ENCODE measurements around the gene GFPT2.

Gene GFPT2

DNA sequence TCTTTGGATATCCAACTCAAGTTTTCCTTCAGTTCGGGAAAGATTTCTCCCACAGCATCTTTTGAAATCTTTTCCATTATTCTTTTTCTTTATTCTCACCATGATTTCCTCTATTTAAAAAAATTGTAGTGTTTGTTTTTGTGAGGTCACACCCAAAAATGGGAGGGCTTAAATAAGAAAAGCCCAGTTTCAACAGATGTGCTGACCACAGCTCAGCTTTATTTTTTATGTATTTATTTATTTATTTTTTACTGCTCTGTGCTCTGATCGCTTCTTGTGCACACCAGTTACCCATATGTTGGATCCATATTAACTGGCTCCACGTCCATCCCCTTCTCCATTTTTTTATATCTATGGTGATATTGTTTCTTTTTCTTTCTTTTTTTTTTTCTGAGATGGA is 20.3 kb downstream of the GFPT2 start:
- no peak for DNase-seq (ENCODE audit: low read depth)

DNA sequence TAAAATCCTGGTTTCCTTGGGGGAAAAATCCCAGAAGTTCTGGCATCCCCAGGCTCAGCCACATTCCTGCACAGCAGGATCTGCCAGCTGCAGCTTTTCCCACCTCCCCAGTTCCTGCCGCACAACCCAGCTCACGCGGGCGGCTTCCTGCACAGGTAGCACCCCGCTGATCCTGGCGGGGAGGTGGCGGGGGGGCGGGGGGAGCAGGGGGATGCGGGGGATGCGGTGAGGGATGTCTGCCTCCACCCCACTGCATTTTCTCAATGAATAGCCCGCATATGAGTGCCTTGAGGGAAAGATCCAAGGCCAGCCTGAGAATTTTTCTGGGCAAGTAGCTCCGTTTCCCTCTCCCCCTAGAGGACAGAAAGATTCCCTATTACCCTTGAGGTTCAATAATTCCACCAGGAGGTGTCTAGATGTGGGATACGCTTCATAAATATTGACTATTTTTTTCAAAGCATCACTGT is 21.1 kb downstream of the GFPT2 start:
- DNase-seq (ENCODE audit: low read depth): peak; percentile 31

DNA sequence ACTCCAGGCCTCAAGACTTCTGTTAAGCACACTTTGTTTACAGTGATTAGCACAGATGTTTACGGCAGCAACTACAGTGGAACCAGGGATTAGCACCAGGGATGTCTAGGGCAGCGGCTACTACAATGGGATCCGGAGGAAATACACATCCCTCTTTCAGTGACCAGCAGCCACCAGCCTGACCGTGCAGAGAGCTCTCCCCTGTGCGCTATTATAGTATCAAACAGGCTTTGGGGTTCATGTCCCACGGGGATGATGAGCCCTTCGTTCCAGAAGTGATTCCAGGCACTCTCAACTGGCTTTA is 21.5 kb downstream of the GFPT2 start:
- no peak for DNase-seq (ENCODE audit: low read depth)

DNA sequence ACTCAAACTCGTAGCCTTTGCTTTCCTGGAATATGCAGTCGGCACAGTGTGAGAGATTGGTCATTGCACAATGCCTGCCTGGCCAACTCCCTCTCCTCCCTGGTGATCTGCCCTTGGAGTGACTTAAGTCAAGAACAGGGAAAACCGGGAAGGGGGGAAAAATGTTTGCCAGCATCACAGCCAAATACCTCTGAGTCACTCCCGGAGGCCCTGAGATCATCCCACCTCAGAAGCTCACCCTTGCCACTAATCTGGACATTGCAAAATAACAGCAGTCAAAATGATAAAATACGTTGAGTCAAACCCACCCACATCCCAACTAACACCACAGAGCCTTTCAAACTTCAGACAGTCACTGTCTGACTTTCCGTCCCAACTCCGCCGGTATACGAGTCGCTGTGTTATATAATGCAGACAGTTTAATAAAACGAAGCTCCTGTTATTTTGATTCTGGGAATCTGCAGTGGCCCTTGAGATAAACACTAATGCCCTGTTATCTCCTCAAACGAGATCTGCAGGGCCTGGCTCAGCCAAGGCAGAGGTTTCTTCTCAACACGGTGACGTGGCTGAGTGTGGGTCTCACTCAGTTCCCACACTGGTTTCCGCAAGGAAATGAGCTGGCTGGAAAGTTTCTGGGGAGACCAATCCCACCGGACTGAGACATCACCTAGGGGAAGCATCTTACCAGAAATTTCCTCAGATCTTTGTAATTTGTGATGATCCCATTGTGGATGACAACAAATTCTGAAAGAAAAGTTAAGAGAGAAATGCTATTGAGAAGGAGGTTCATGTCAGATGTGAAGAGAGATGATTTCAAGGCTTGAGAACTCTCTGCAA is 22.1 kb downstream of the GFPT2 start:
- DNase-seq (ENCODE audit: low read depth): peak; percentile 92

DNA sequence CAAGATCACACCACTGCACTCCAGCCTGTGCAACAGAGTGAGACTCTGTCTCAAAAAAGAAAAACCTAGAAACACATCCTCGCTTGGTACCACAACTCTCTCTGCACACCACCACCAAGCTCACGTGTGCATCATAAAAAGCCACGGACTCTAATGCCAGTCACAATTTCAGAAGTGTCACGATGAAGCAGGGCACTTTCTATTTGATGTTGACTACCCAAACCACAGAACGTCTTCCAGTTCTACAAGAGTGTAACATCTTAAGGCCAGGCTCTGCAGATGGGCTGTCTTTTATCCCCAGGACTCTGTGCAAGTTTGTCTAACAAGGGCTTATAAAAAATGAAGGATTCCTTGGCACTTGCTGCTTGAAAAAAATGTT is 22.9 kb downstream of the GFPT2 start:
- DNase-seq (ENCODE audit: low read depth): no peak

DNA sequence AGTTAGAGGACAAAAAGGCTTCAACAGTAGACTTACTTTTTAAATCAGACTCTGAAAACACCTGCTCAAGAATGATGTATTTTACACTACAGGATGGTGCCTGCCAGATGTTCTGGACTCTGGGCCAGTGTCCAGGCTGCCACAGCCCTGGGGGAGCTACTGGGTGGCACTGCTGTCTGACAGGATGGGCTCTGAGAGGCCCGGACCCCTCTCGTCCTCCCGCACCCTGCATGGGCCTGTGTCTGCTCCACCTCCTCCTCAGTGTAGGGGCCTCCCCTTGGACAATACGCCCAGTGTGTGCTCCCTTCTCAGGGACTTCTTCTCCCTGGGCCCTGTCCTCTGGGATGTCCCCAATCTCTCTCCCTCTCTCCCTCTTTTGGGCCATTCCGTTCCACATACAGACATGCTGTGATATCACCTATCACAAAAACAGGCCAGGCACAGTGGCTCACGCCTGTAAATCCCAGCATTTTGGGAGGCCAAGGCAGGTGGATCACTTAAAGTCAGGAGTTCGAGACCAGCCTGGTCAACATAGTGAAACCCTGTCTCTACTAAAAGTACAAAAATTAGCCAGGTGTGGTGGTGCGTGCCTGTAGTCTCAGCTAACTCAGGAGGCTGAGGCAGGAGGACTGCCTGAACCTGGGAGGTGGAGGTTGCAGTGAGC is 23.4 kb downstream of the GFPT2 start:
- no peak for DNase-seq (ENCODE audit: low read depth)

DNA sequence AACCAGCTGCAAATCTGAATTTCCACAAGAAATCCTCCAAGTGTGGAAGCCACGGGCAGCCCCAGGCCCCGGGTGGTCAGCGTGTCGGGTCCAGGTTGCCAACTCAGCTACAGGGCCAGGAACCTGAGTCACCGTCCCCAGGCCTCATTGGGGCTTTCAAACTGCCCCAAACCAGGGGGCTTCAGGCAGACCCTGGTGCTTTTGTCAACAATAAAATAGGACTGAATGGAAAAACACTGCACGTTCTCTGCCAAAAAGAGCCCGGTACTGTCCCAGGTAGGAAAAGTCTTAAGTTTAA is 24.0 kb downstream of the GFPT2 start:
- no peak for DNase-seq (ENCODE audit: low read depth)

DNA sequence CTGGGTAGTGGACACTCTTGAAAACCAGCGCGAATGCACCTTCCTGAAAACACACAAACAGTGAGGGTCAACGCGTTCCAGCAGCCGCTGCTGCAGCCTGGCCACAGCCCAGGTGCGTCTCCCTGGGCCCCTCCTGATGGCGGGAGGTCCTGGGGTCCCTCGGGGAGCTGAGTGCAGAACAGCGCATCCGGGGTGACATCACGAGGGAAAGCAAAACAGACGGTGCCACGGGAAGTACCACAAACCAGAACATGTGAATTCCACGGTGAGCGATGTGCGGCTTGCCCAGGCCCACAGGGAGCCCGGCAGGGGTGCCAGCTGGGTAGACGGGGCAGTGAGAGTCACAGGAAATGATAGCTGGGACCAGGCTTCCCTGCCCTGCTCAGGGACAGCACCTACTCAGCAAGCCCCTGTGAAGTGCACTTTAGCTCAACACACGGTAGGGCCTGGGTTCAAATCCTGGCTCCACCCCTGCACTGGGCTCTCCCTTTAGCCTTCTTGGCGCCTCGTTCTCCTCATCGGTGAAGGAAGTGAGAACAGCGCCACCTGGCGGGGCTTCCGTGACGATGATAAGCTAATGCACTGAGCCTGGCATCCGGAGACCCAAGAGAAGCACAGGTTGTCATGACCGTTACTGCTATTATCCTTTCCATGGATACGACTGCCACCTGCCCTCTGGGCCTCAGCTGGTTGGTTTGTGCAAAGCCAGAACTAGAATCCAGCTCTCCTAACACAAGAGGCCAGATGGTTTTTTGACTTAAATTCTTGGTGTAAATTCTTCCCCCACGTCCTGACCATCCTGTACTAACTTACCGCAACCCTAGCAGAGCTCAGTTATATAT is 24.6 kb downstream of the GFPT2 start:
- DNase-seq (ENCODE audit: low read depth): peak; percentile 67

DNA sequence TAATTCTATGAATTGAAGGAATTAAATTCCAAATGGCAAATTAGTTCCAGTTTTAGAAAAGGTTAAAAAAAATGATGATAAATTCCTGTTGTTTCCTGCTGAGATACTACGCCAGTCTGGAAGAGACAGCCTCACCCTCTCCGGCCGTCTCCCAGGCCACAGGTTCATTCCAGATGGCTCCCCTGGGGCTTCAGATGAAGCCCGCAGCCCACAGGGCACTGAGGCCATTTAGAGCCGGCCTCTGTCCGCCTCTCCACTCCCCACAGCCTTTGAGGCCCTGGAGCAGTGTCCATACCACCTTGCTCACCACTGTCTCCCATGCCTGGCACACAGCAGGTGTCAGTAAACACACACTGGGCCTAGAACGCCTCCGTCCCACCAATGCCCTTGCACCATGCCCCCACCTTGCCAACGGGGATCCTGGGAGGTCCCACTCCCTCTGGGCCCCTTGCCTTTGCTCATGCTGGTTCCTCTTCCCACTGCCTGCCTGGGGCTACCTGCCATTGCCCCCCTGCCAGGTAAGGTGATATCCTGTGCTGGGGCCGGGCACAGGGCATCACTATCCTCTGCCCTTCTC is 26.1 kb downstream of the GFPT2 start:
- no peak for DNase-seq (ENCODE audit: low read depth)

DNA sequence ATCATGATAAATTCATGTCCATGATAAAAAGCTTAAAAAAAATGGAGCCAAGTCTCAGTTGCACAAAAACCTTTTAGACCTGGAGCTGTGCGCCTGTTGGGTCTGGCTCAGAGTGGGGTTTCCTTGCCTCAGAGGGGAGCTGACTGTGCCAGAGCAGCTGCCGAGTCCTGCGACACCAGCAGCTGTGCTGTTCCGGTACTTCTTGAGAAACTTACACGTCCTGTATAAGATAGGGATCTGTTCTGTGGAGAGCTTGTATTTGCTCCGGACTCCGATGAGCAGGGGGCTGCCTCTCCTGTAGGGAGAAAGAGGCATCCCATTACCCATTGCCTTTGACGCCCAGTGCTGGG is 28.6 kb downstream of the GFPT2 start:
- no peak for DNase-seq (ENCODE audit: low read depth)

DNA sequence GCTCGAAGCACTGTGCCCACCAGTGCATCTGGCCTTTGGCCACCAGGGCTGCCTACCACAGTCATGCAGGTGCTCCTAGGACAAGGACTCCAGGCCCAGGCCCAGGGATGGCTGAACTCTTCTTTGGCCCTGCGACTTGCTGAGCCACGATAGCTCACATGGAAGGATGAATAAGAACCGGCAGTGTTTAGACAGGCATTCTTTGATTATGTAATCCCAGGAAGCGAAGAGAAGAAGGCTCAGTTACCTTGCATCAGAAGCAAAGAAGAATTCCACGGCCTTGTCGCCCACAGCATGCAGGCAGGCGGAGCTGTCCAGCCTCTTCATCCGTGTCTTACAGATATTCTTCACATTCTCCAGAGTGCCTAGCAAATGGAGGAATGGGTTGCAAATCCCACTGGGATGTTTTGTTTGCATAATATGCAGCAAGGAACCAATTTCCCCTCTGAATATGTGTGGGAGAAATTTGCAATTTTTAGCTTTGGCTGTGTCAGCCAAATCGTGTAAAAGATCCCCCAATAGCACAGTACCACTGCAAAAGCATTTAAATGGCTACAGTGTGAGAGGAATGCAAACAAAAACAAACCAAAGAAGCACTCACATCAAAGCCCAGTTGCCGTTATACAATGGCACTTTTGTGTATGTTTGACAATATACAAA is 29.1 kb downstream of the GFPT2 start:
- no peak for DNase-seq (ENCODE audit: low read depth)

DNA sequence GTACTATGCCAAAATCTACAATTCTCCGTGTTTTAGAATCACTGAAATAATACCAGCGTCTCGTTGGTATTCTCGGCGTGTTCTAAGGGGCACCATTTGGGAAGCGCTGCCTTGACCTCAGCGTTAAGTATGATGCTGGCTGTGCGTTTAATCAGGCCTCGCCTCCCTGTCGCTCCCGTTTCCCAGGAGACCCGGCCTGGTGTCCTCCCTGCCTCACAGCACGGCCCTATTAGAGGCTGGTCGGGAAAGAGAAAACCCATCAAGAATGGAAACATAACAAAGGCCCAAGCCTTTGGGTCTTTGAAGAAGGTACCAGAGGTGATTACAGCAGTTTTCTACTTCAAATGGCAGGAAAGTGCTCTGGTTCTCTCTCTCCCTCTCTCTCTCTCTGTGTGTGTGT is 30.0 kb downstream of the GFPT2 start:
- DNase-seq (ENCODE audit: low read depth): no peak

DNA sequence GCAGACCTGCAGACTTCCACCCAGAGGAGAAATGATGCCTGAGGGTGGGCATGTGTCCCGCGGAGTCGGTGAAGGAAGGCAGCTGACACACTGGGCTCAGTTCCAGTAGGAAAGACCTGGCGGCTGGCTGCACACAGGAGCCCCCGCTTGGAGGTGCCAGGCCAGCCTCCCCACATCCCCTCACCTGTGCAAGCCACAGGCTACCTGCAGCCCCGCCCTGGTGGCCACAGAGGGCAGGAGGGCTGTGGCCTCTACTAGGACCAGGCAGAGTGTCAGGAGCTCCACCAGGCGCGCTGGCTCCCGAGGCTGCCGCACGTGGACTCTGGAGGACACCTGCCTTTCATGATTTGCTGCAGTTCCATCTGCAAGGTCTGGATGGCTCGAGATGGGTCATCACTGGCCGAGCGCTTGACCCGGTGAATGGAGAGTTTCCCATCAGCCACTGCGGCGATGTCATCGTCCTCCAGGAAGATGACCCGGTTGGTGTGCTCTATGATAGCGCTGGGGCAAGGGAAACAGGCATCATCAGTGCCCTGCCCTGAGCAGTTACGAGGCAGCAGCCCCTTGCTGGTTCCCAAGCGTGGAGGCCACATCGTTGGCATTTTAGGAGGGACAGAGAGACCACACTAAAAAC is 34.6 kb downstream of the GFPT2 start:
- DNase-seq (ENCODE audit: low read depth): no peak

DNA sequence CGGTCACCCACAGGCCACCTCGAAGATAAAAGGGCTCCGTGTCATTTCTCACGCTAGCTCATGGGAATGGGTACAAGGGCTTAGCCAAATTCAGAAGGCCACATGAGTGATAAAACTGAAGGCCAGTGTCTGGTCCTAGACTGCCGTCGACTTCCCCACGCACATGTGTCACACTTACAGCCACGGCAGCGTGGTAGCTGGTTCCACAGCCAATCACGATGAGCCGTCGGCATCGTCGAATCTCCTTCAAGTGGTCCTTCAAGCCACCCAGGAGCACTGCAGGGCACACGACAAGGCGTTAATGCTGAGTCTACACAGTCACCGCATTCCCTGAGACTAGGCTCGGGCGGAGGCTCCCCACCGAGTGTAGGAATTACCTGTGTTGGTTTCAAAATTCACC is 36.5 kb downstream of the GFPT2 start:
- no peak for DNase-seq (ENCODE audit: low read depth)

DNA sequence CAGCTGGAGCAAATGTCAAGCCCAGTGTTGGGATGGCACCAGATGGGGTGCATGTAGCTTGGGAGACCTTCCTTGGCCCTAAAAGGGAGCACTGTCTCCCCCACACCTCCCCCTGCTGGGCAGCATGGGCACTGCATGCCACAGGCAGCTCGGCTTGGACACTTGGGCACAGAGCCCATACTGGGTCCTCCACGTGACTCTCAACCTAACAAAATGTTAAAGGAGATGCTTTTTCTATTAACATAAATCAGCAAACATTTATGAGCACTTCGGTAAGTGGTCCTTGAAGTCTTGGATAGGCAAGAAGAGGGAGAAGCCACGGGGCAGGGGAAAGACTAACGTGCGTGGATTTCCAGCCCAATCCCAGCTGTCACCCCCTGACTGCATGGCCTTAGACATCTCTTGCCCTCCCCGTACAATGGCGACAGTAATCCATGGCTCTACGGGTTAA is 37.3 kb downstream of the GFPT2 start:
- DNase-seq (ENCODE audit: low read depth): peak; percentile 35

DNA sequence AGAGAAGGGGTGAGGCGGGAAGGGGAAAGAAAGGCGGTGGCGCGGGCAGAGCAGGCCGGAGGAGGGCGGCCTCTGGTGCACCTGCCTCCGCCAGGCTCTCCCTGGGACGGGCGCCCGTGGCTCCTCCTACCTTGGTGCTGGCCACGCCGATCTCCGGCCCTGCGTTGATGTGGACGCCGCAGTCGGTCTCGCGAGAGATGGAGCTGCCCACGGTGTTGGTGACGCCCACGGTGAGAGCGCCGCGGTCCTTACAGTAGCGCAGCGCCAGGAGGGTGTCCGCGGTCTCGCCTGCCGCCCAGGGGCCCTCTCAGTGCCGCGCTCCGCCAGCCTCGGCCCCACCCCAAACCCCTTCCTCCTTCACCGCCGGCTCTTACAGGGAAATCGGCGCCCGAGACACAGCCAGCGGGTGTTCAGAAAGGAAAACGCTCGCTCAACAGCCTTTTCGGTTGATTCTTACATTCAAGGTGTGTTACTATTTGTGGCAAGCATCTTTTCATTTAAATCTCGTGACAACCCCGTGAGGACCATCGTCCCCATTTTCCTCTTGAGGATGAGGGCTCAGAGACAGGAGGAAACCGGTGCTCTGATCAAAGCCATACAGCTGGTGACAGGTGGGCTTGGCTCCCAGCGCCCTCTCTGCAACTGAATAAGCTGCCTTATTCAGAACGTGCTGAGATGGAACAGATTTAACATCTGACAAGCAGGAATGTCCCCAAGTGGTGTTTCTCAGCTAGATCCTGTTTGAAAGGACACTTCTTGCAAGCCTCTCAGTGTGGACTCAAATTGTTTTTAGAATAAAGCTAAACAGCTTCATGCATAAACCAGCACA is 39.2 kb downstream of the GFPT2 start:
- no peak for DNase-seq (ENCODE audit: low read depth)

DNA sequence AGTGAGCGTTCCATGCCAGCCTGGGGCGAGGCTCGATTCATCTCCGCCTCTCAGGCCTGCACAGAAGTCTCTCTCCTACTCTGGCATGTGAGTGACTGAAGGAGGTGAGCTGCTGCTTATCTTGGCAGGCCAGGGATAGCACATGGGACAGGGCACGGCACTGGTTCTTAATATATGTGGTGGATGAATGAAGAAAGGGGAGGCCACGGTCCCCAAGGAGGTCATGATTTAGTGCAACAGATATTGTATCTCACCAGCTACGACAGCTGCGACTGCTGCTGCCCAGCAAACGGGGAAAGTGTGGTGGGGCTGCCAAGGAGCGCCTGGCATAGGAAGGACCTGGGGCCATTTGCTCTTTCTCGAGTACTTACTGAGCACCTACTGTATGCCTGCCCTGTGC is 41.9 kb downstream of the GFPT2 start:
- no peak for DNase-seq (ENCODE audit: low read depth)

DNA sequence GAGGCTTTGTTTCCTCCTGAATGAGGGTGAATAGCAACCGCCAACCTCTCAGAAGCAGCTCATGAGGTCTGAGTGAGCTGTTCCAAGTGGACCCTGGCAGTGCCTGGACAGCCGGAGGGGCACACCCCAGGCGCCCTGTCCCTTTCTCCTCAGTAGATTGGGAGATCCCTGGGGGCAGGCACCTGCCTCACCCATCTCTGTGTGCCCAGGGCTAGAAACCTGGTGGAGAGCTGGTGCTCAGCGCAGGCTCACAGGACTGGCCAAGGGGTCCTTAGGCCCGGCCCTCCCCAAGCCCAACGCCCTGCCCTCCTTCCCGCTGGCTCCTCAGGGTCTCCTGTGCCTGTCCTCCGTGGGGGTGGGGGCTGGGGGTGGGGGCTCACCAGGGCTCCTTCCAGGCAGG is 46.3 kb downstream of the GFPT2 start:
- no peak for DNase-seq (ENCODE audit: low read depth)

DNA sequence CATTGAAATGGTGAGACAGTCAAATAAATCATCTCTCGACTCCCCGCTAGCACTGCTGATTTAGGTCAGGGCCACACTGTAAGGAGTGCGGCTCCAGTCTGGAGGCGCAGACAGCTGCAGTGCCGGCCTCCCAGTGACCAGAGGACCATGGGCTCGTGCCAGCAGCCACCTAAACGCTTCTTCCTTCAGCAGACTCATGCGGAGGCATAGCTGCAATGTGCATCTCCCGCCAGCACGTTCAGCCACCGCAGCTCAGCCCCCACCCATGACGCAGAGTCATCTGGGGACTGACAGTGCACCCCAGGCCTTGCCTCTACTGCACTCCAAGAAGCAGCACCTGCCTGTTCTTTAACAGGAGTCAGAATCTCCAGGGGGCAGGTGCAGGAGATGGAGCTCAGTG is 47.7 kb downstream of the GFPT2 start:
- DNase-seq (ENCODE audit: low read depth): no peak

DNA sequence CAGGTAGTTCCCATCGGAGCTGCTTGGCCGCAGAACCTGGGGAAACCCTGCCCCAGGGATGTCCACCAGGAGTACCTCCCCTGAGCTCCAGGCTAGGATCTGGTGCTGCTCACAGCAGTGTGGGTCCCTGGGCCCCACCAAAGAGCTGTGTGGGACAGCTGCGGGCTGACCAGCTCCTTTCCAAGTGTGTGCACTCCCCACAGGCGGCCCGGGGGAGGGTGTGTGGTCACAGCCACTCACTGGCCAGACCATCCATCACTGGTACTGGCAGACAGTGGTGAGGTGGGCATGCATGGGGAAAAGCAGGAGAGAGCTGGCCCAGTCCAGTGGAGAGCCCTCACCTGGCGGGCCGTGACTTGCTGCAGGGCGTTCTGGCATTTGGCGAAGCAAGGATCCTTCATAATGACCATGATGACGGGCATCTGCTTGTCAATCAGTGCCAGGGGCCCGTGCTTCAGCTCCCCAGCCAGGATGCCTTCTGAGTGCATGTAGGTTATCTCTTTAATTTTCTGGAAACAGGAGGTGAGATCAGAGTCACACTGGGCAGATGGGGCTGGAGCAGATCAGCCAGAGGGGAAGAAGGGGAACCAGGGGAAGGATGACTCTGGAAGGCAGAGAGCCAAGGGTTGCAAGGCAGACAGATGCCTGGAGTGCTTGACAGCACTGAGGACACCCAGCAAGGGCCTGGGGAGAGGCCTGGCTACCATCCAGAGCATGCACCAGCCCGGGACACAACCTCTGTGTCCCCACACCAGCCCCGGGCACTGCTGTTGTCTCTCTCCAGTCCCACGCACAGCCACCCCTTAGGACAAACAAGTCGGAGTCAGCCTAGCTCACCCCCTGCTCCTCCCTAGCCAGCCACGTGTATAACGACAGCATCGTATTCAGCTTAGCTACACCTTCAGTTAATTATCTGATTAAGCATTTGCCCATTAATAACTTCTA is 48.4 kb downstream of the GFPT2 start:
- DNase-seq (ENCODE audit: low read depth): no peak

Measured in EH (cell line).